Central memory CD4-positive, alpha-beta T cell (primary cell): ENCODE measurements around the gene OR7D2.

Experiments
- DNase-seq: peaks from one replicate; pipeline ENCODE4 v3.0.0; 2022

OR7D2 gene

DNA sequence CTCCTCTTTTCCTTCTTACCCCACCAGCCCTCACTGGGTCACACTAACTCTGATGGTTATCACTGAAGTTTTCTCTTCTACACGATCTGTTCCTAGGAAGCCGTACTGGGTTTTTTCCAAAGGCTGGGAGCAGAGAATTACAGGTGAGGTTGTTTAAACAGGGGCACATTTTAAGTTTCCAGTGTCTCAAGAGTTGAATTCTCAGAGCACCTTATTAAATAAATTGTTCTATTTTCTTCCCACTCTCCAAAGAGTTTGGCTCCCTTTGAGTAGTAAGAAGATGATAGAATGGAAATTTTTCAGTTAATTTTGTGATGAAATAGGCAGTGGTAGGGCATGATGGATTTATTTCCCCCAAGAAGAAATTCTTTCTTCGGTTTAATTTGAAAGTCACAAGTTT, 40.7 kb downstream of the OR7D2 start, which contains the start of gene OR7D4:
OR7D4 (minus strand) TSS at position 101 of the 400 bp plus-strand sequence. CDS start 4,752 bp downstream, outside the sequence.
- DNase-seq = no peak
